HG03432 (cell line): ENCODE results near the gene SLC5A3.

Experiments
- ATAC-seq: cut with Tn5 transposase; IDR thresholded peaks from one replicate; pipeline ENCODE4 v1.9.1; 2021; ENCODE audit warnings: mild to moderate bottlenecking, moderate library complexity; ENCODE audit not compliant: unreplicated experiment

The SLC5A3 gene

GRCh38 chr21:34073032-34073748 is at the start of gene SLC5A3, which contains the start of gene MRPS6:
Gene SLC5A3, plus strand, starts transcription at chr21:34073578. Its CDS starts 21,621 bp downstream, at chr21:34095199.
Gene MRPS6, plus strand, starts transcription at chr21:34073578. Its CDS starts 123 bp downstream, at chr21:34073701.
- peak; percentile 85 for ATAC-seq

GRCh38 chr21:34023691-34024373 is 49.5 kb upstream of the SLC5A3 start:
- no peak for ATAC-seq

- no peak for ATAC-seq
These were observed 49.0 kb upstream of the SLC5A3 start for GRCh38 chr21:34024374-34024693.

GRCh38 chr21:34027721-34028461 is 45.5 kb upstream of the SLC5A3 start:
- no peak for ATAC-seq

GRCh38 chr21:34029743-34030528 is 43.4 kb upstream of the SLC5A3 start:
- ATAC-seq: peak; percentile 87

GRCh38 chr21:34031835-34032370 is 41.5 kb upstream of the SLC5A3 start:
- ATAC-seq: no peak

- ATAC-seq: no peak
These were observed 38.9 kb upstream of the SLC5A3 start for GRCh38 chr21:34034369-34035014.

GRCh38 chr21:34035619-34036354 is 37.6 kb upstream of the SLC5A3 start:
- no peak for ATAC-seq

GRCh38 chr21:34037009-34037795 is 36.2 kb upstream of the SLC5A3 start:
- no peak for ATAC-seq

GRCh38 chr21:34039678-34040382 is 33.5 kb upstream of the SLC5A3 start:
- ATAC-seq: no peak

- no peak for ATAC-seq
These were observed 30.6 kb upstream of the SLC5A3 start for GRCh38 chr21:34042735-34043134.

GRCh38 chr21:34043333-34043732 is 30.0 kb upstream of the SLC5A3 start:
- ATAC-seq: no peak

- peak; percentile 73 for ATAC-seq
These were observed 26.5 kb upstream of the SLC5A3 start for GRCh38 chr21:34046917-34047316.

GRCh38 chr21:34047835-34048234 is 25.5 kb upstream of the SLC5A3 start:
- ATAC-seq: no peak

- no peak for ATAC-seq
These were observed 21.2 kb upstream of the SLC5A3 start for GRCh38 chr21:34052171-34052570.

- ATAC-seq: no peak
These were observed 19.1 kb upstream of the SLC5A3 start for GRCh38 chr21:34054259-34054658.

GRCh38 chr21:34055615-34056014 is 17.8 kb upstream of the SLC5A3 start:
- no peak for ATAC-seq

- no peak for ATAC-seq
These were observed 11.4 kb upstream of the SLC5A3 start for GRCh38 chr21:34061983-34062382.
